ENCODE data around the gene SUPT16H. TPM values are rescaled to one million over a fixed set of nuclear protein-coding genes. Genes with fewer than 3 reads are reported as not detected.

Gene SUPT16H
- total RNA-seq, 4 donors from 2014 or later, result 31.5 to 115 (median 64.1) TPM

DNA sequence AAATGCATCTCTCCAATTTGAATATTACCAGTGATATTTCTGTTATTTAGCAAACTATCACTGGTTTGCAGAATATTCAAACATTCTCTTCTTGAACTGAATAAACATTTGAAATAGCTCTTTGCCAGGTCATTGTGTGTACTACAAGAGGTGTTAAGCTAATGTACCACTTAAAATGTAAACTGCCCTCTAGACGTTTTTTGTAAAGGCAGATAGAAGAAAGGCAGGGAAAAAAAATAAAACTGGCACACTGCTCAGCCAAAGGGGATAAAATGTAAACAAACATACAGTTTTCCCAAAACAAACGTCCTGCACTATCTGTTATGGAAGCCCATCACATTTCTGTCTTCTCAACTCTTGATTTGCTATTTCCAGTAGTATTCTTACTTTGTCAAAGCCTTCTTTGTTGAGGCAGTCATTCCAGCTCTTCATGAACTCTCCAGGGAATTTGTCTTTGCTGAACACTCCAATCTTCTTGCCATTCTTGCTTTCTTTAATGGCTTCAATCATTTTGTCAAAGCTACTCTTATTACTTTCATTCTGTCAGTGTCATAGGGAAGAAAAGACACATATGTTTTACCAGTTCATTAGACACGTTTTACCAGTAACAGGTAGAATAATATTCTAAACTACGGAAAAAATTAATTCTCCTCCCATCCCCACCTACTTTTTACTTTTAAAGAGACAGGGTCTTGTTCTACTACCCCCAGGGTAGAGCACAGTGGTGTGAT is 13.7 kb downstream of the SUPT16H start:
- no peaks in the 10 kb centered on the region for H3K9me3 ChIP-seq
- no peaks in the 10 kb centered on the region for H3K27me3 ChIP-seq
- no peak overlapping the region for H3K27ac ChIP-seq
- TF ChIP-seq CTCF (IDR thresholded peaks at IDR 0.05) (no peak), POLR2A (IDR thresholded peaks at IDR 0.05) (no peak)
- no peaks in the 10 kb centered on the region for H3K36me3 ChIP-seq
- H3K4me1 ChIP-seq, result no peaks in the 10 kb centered on the region
- DNase-seq, result no peak
- H3K4me3 ChIP-seq, result no peak overlapping the region
- intact Hi-C loops (cut with DNase I; ENCODE audit: low total_unique reads), result no loop called here

DNA sequence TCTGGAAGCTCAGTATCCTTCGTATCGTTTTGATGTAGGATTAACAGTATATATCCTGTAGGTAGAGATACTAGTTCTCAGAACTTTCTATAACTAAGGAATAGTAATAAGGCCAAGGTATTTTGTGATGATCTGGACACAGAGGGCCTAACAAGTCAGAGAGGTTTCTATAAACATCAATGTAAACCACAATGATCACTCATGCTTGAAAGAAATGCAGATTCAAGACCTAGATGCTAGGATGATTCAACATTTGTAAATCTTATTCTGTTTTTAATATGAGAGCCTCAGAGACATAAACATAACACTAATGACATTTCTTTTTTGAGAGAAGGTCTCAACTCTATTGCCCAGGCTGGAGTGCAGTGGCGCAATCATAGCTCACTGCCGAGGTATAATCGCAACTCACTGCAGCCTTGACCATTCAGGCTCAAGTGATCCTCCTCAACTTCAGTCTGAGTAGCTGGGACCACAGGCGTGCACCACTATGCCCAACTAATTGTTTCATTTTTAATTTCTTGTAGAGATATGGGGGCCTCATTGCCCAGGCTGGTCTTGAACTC is 16.2 kb downstream of the SUPT16H start:
- intact Hi-C loops (cut with DNase I; ENCODE audit: low total_unique reads), result no loop called here
- no peaks in the 10 kb centered on the region for H3K27me3 ChIP-seq
- no peaks in the 10 kb centered on the region for H3K36me3 ChIP-seq
- DNase-seq, result no peak
- no peaks in the 10 kb centered on the region for H3K9me3 ChIP-seq
- no peaks in the 10 kb centered on the region for H3K4me1 ChIP-seq
- H3K27ac ChIP-seq, result no peak overlapping the region
- H3K4me3 ChIP-seq, result no peak overlapping the region
- TF ChIP-seq CTCF (IDR thresholded peaks at IDR 0.05) (no peak), POLR2A (IDR thresholded peaks at IDR 0.05) (no peak)

DNA sequence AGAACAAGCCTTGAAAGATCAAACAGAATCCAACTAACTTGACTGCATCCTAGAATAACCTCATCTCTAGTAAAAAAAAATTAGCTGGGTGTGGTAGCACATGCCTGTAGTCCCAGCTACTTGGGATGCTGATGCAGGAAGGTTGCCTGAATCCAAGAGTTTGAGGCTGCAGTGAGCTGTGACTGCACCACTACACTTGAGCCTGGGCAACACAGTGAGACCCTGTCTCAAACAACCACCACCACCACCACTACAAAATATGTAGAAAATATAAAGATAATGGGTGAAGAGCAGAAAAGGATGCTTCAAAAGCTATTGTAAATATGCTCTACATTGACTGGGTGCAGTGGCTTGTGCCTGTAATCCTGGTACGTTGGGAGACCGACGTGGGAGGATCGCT is 27.3 kb downstream of the SUPT16H start:
- H3K4me3 ChIP-seq, result no peak overlapping the region
- TF ChIP-seq CTCF (IDR thresholded peaks at IDR 0.05), result no peak
- no peak for TF ChIP-seq POLR2A (IDR thresholded peaks at IDR 0.05)

DNA sequence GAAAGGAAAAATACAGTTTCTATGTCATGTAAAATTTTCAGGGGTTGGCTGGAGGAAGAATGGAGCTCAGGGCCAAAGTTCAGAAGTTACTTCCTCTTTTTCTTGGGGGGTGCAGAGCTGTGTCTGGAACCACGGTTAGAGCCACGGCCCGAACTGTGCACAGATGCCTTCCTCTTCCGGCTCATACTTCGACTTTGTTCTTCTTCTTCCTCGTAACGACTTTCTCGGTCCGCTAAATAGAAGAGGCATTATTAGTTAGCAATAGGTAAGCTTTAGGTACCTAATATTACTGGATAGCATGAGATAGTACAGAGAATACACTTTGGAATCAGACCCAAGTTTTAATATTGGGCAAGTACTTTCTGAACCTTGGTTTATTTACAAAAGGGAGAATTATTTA is 31.2 kb downstream of the SUPT16H start:
- no peak overlapping the region for H3K27ac ChIP-seq
- peaks cover 0 to 3% of the 10 kb centered on the region in 2 donors for H3K36me3 ChIP-seq
- H3K4me3 ChIP-seq, result no peak overlapping the region
- H3K9me3 ChIP-seq, result no peaks in the 10 kb centered on the region
- no peak for DNase-seq
- no peaks in the 10 kb centered on the region for H3K27me3 ChIP-seq
- intact Hi-C loops (cut with DNase I; ENCODE audit: low total_unique reads), result no loop called here
- no peaks in the 10 kb centered on the region for H3K4me1 ChIP-seq
- TF ChIP-seq POLR2A (IDR thresholded peaks at IDR 0.05), result no peak
- no peak for TF ChIP-seq CTCF (IDR thresholded peaks at IDR 0.05)

More for the DNA sequence above, 27.3 kb downstream of the SUPT16H start:
- DNase-seq, result no peak
- Histone ChIP-seq H3K36me3 (peaks cover 0 to 3% of the 10 kb centered on the region in 2 donors), H3K9me3 (no peaks in the 10 kb centered on the region), H3K27ac (no peak overlapping the region), H3K4me1 (no peaks in the 10 kb centered on the region), H3K27me3 (no peaks in the 10 kb centered on the region)
- intact Hi-C loops (cut with DNase I; ENCODE audit: low total_unique reads), result no loop called here

DNA sequence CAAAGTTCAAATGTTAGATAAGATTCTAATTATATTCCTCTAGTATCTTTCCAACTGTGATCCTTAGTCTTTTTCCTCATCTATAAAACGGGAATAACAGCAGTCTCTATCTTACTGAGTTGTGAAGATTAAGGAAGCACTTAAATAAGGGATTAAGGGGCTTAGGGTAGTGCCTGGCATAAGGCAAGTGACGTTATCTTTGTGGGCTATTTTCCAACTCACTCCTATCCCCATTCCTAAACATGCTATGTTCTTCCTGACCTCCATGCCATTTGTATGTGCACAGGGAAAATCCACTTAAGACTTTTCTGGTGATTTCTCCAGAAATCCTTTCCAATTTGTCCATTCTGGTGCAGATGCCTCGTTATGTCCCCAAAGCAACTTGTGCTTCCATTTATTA is 33.3 kb downstream of the SUPT16H start:
- Histone ChIP-seq H3K4me3 (no peak overlapping the region), H3K27ac (no peak overlapping the region), H3K27me3 (no peaks in the 10 kb centered on the region), H3K4me1 (no peaks in the 10 kb centered on the region), H3K9me3 (no peaks in the 10 kb centered on the region), H3K36me3 (peaks cover 0 to 3% of the 10 kb centered on the region in 2 donors)
- no peak for DNase-seq
- TF ChIP-seq POLR2A (IDR thresholded peaks at IDR 0.05) (no peak), CTCF (IDR thresholded peaks at IDR 0.05) (no peak)
- intact Hi-C loops (cut with DNase I; ENCODE audit: low total_unique reads), result no loop called here

All from uterus (tissue), 4 donors.